ENCODE measurements around the gene CDH11. TPM values are rescaled to one million over a fixed set of nuclear protein-coding genes. Genes with fewer than 3 reads are reported as not detected.

Gene CDH11
- total and polyA plus RNA-seq, 8 donors, result 2.2 to 171 (median 15.2) TPM

- H3K27ac ChIP-seq, result no peak overlapping the region
- intact Hi-C loops (cut with DNase I; ENCODE audit: low total_unique reads), result no loop called here
- TF ChIP-seq CTCF (IDR thresholded peaks at IDR 0.05) (no peak), POLR2AphosphoS5 (IDR thresholded peaks at IDR 0.05) (no peak), EP300 (IDR thresholded peaks at IDR 0.05) (no peak), POLR2A (IDR thresholded peaks at IDR 0.05) (no peak)
- 65 to 78% (median 68%) methylated on average over 3 of the region's 3 CpGs for WGBS, 5 donors
- DNase-seq, result no peak
- no peaks in the 10 kb centered on the region for H3K27me3 ChIP-seq
- H3K4me1 ChIP-seq, result no peaks in the 10 kb centered on the region
- no peaks in the 10 kb centered on the region for H3K36me3 ChIP-seq
- no peak overlapping the region for H3K4me3 ChIP-seq
- H3K9me3 ChIP-seq, result no peaks in the 10 kb centered on the region
These were observed 60.6 kb downstream of the CDH11 start for GRCh38 chr16:65061263-65061662.

GRCh38 chr16:65059406-65059980, 62.4 kb downstream of the CDH11 start:
- intact Hi-C loops (cut with DNase I; ENCODE audit: low total_unique reads), result no loop called here
- Histone ChIP-seq H3K4me1 (no peaks in the 10 kb centered on the region), H3K9me3 (no peaks in the 10 kb centered on the region), H3K27me3 (no peaks in the 10 kb centered on the region), H3K36me3 (no peaks in the 10 kb centered on the region), H3K27ac (no peak overlapping the region), H3K4me3 (no peak overlapping the region)
- WGBS, 5 donors, result 28 to 57% (median 38%) methylated on average over 15 of the region's 15 CpGs
- peak in 1 of 2 donors; percentile 38 for DNase-seq
- TF ChIP-seq EP300 (IDR thresholded peaks at IDR 0.05) (no peak), POLR2AphosphoS5 (IDR thresholded peaks at IDR 0.05) (no peak), POLR2A (IDR thresholded peaks at IDR 0.05) (no peak), CTCF (IDR thresholded peaks at IDR 0.05) (no peak)

GRCh38 chr16:65057184-65057583, 64.7 kb downstream of the CDH11 start:
- TF ChIP-seq POLR2A (IDR thresholded peaks at IDR 0.05) (no peak), CTCF (IDR thresholded peaks at IDR 0.05) (no peak), EP300 (IDR thresholded peaks at IDR 0.05) (no peak), POLR2AphosphoS5 (IDR thresholded peaks at IDR 0.05) (no peak)
- intact Hi-C loops (cut with DNase I; ENCODE audit: low total_unique reads), result no loop called here

GRCh38 chr16:65054457-65054856, 67.4 kb downstream of the CDH11 start:
- intact Hi-C loops (cut with DNase I; ENCODE audit: low total_unique reads), result no loop called here
- Histone ChIP-seq H3K27ac (no peak overlapping the region), H3K4me1 (no peaks in the 10 kb centered on the region), H3K27me3 (no peaks in the 10 kb centered on the region), H3K9me3 (no peaks in the 10 kb centered on the region), H3K4me3 (no peak overlapping the region), H3K36me3 (peaks cover 0 to 33% (median 3%) of the 10 kb centered on the region in 4 donors)
- 22 to 67% (median 58%) methylated on average over 1 of the region's 1 CpG for WGBS, 5 donors
- TF ChIP-seq POLR2A (IDR thresholded peaks at IDR 0.05) (no peak), POLR2AphosphoS5 (IDR thresholded peaks at IDR 0.05) (no peak), EP300 (IDR thresholded peaks at IDR 0.05) (no peak), CTCF (IDR thresholded peaks at IDR 0.05) (no peak)
- no peak for DNase-seq

More at GRCh38 chr16:65057184-65057583, 64.7 kb downstream of the CDH11 start:
- no peak for DNase-seq
- H3K27ac ChIP-seq, result no peak overlapping the region
- H3K4me3 ChIP-seq, result no peak overlapping the region
- no peaks in the 10 kb centered on the region for H3K27me3 ChIP-seq
- no peaks in the 10 kb centered on the region for H3K9me3 ChIP-seq
- WGBS, 5 donors, result 87 to 92% (median 89%) methylated on average over 3 of the region's 3 CpGs
- no peaks in the 10 kb centered on the region for H3K4me1 ChIP-seq
- peaks cover 0 to 11% (median 0%) of the 10 kb centered on the region in 4 donors for H3K36me3 ChIP-seq

Measured in stomach (tissue), 9 donors.